Measurements from ENCODE around the gene SLC26A11.
A peak's percentile ranks its signal among the peaks of the same experiment; 100 is the strongest.

DNA sequence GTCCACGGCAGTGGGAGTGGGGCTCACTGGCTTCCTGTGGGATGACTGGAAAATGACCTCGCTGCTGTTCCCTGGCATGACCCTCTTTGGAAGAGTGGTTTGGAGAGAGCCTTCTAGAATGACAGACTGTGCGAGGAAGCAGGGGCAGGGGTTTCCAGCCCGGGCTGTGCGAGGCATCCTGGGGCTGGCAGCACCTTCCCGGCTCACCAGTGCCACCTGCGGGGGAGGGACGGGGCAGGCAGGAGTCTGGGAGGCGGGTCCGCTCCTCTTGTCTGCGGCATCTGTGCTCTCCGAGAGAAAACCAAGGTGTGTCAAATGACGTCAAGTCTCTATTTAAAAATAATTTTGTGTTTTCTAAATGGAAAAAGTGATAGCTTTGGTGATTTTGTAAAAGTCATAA lies 32.6 kb downstream of the SLC26A11 start:
- TF ChIP-seq, protein P1, sequence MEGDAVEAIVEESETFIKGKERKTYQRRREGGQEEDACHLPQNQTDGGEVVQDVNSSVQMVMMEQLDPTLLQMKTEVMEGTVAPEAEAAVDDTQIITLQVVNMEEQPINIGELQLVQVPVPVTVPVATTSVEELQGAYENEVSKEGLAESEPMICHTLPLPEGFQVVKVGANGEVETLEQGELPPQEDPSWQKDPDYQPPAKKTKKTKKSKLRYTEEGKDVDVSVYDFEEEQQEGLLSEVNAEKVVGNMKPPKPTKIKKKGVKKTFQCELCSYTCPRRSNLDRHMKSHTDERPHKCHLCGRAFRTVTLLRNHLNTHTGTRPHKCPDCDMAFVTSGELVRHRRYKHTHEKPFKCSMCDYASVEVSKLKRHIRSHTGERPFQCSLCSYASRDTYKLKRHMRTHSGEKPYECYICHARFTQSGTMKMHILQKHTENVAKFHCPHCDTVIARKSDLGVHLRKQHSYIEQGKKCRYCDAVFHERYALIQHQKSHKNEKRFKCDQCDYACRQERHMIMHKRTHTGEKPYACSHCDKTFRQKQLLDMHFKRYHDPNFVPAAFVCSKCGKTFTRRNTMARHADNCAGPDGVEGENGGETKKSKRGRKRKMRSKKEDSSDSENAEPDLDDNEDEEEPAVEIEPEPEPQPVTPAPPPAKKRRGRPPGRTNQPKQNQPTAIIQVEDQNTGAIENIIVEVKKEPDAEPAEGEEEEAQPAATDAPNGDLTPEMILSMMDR (IDR thresholded peaks at IDR 0.05), result peak in 4 of 6 experiments; percentile 30 to 57 (median 44)
- TF ChIP-seq POLR2A (IDR thresholded peaks at IDR 0.05), result no peak

Data from thyroid gland (tissue), 4 donors.